H1 (cell line): Measurements from ENCODE around the gene ERMN. TPM values are rescaled to one million over a fixed set of nuclear protein-coding genes. Genes with fewer than 3 reads are reported as not detected.

Source experiments
- CTCF ChIA-PET: fragments of 300-600 bp; sonication (Branson Sonifier 250); formaldehyde crosslinking; loops from one replicate; lab custom pipeline; 2021; ENCODE audit not compliant: partially characterized antibody; lab: Charles Lee
- POLR2A ChIA-PET: fragments of 300-600 bp; sonication (Branson Sonifier 250); formaldehyde crosslinking; loops from one replicate; lab custom pipeline; 2021; ENCODE audit warnings: inconsistent platforms; ENCODE audit not compliant: partially characterized antibody; lab: Charles Lee
- DNase-seq, 2 experiments: peaks; one replicate each; pipeline versions ENCODE4 v3.0.0 to v3.0.0-alpha.2; 2010 to 2022; ENCODE audit warnings: low spot score in 2 of 2, low read depth in 1 of 2, mixed read lengths in 1 of 2
- FAIRE-seq: peaks from 2 replicates; lab custom pipeline; 2011; peaks lifted over from hg19 to GRCh38; lab: Jason Lieb, UNC
- H2AFZ ChIP-seq: 2 replicates; pipeline ENCODE4 v1.8.1; 2012; ENCODE audit warnings: low read length, inconsistent platforms
- H2AK5ac ChIP-seq: 2 replicates; pipeline ENCODE4 v1.6.1; 2013; ENCODE audit warnings: low read depth, low read length
- H2BK120ac ChIP-seq: replicated peaks from 2 replicates; pipeline ENCODE3; 2013; ENCODE audit warnings: low read depth, low read length, inconsistent platforms
- H2BK12ac ChIP-seq: 2 replicates; pipeline ENCODE4 v1.6.1; 2013; ENCODE audit warnings: low read depth, low read length
- H2BK15ac ChIP-seq: 2 replicates; pipeline ENCODE4 v1.6.1; 2013; ENCODE audit warnings: low read length
- H2BK20ac ChIP-seq: 2 replicates; pipeline ENCODE4 v1.6.1; 2013; ENCODE audit warnings: low read length
- H2BK5ac ChIP-seq: 2 replicates; pipeline ENCODE4 v1.6.1; 2013; ENCODE audit warnings: low read depth, low read length
- H3K14ac ChIP-seq: 2 replicates; pipeline ENCODE4 v1.6.1; 2013; ENCODE audit warnings: inconsistent platforms; ENCODE audit not compliant: insufficient read length
- H3K18ac ChIP-seq: 2 replicates; pipeline ENCODE4 v1.6.1; 2013; ENCODE audit warnings: low read length; ENCODE audit errors: extremely low read depth
- H3K23ac ChIP-seq: 2 replicates; pipeline ENCODE4 v1.6.1; 2013; ENCODE audit warnings: inconsistent platforms; ENCODE audit not compliant: insufficient read length
- H3K23me2 ChIP-seq: 2 replicates; pipeline ENCODE4 v1.6.1; 2013; ENCODE audit warnings: low read depth, low read length
- H3K27ac ChIP-seq: 2 replicates; pipeline ENCODE4 v1.6.1; 2011; ENCODE audit warnings: low read depth, low read length, inconsistent platforms
- H3K27me3 ChIP-seq, 4 experiments: replicated peaks in 1 of 4; 1 replicate in 1 of 4; 2 replicates in 3 of 4; pipeline versions ENCODE4 v1.6.1 to v1.8.1; 2011 to 2013; ENCODE audit warnings: low read length in 3 of 4, mild to moderate bottlenecking in 3 of 4, inconsistent platforms in 2 of 4, mixed read lengths in 2 of 4, moderate library complexity in 1 of 4; ENCODE audit not compliant: control insufficient read depth in 3 of 4, insufficient read depth in 3 of 4; ENCODE audit errors: extremely low read depth in 1 of 4
- H3K36me3 ChIP-seq, 4 experiments: 2 replicates each; pipeline versions ENCODE4 v1.6.1 to v1.8.1; 2011 to 2013; ENCODE audit warnings: mild to moderate bottlenecking in 4 of 4, low read length in 3 of 4, moderate library complexity in 2 of 4, control low read depth in 1 of 4, inconsistent platforms in 1 of 4; ENCODE audit not compliant: insufficient read depth in 4 of 4, control insufficient read depth in 2 of 4
- H3K4ac ChIP-seq: replicated peaks from 2 replicates; pipeline ENCODE3; 2013; ENCODE audit warnings: low read length, low read depth, mixed read lengths, inconsistent platforms; ENCODE audit not compliant: insufficient read length
- H3K4me1 ChIP-seq, 4 experiments: replicated peaks in 1 of 4; 1 replicate in 1 of 4; 2 replicates in 3 of 4; pipeline versions ENCODE4 v1.6.1 to v1.8.1; 2011 to 2013; ENCODE audit warnings: low read length in 3 of 4, inconsistent platforms in 2 of 4, mixed read lengths in 1 of 4; ENCODE audit not compliant: insufficient read depth in 4 of 4, control insufficient read depth in 3 of 4
- H3K4me2 ChIP-seq, 2 experiments: 2 replicates each; pipeline versions ENCODE4 v1.6.1 to v1.8.1; 2011 to 2013; ENCODE audit warnings: low read depth in 2 of 2, low read length in 2 of 2, control low read depth in 1 of 2, inconsistent platforms in 1 of 2, mild to moderate bottlenecking in 1 of 2; ENCODE audit not compliant: insufficient read depth in 1 of 2
- H3K4me3 ChIP-seq, 4 experiments: fragments of 200-600, 300-600 bp in 1 of 4; sonication (generic), shearing (Covaris generic), sonication (Bioruptor Twin) in 1 of 4; 2 replicates each; pipeline versions ENCODE4 v1.5.1 to v1.8.1; 2011 to 2016; ENCODE audit warnings: low read length in 4 of 4, low read depth in 3 of 4, control low read depth in 2 of 4, inconsistent platforms in 2 of 4, mild to moderate bottlenecking in 2 of 4, mixed read lengths in 1 of 4, moderate library complexity in 1 of 4; ENCODE audit not compliant: insufficient read depth in 2 of 4; ENCODE audit errors: extremely low read depth in 1 of 4
- H3K56ac ChIP-seq: replicated peaks from 2 replicates; pipeline ENCODE3; 2013; ENCODE audit warnings: low read depth, mild to moderate bottlenecking, mixed read lengths, low read length, inconsistent platforms; ENCODE audit not compliant: insufficient read length
- H3K79me1 ChIP-seq: 2 replicates; pipeline ENCODE4 v1.6.1; 2013; ENCODE audit warnings: low read depth, low read length, control low read depth
- H3K79me2 ChIP-seq, 2 experiments: 2 replicates each; pipeline versions ENCODE4 v1.6.1 to v1.8.1; 2012 to 2013; ENCODE audit warnings: low read length in 2 of 2, mild to moderate bottlenecking in 2 of 2, inconsistent platforms in 1 of 2; ENCODE audit not compliant: insufficient read depth in 2 of 2, control insufficient read depth in 1 of 2
- H3K9ac ChIP-seq, 4 experiments: replicated peaks in 1 of 4; 1 replicate in 1 of 4; 2 replicates in 3 of 4; pipeline versions ENCODE4 v1.6.1 to v1.8.1; 2011 to 2013; ENCODE audit warnings: low read depth in 3 of 4, low read length in 3 of 4, control low read depth in 2 of 4, mild to moderate bottlenecking in 2 of 4, moderate library complexity in 2 of 4, inconsistent platforms in 1 of 4; ENCODE audit errors: extremely low read depth in 1 of 4
- H3K9me3 ChIP-seq, 2 experiments: 2 replicates each; pipeline versions ENCODE4 v1.6.1 to v1.8.1; 2012 to 2013; ENCODE audit warnings: mild to moderate bottlenecking in 2 of 2, moderate library complexity in 2 of 2, control low read depth in 1 of 2, inconsistent platforms in 1 of 2, low read depth in 1 of 2, low read length in 1 of 2, mixed read lengths in 1 of 2; ENCODE audit not compliant: insufficient read depth in 2 of 2
- H4K20me1 ChIP-seq, 2 experiments: replicated peaks in 1 of 2; 2 replicates each; pipeline versions ENCODE3 to v1.8.1; 2011 to 2013; ENCODE audit warnings: inconsistent platforms in 2 of 2, low read length in 2 of 2, mild to moderate bottlenecking in 1 of 2; ENCODE audit not compliant: insufficient read depth in 2 of 2, control insufficient read depth in 1 of 2
- H4K5ac ChIP-seq: 2 replicates; pipeline ENCODE4 v1.6.1; 2013; ENCODE audit warnings: low read length, low read depth, mixed read lengths, inconsistent platforms; ENCODE audit not compliant: insufficient read length
- H4K8ac ChIP-seq: 2 replicates; pipeline ENCODE4 v1.8.0; 2013; ENCODE audit warnings: mild to moderate bottlenecking, moderate library complexity, low read length, inconsistent platforms; ENCODE audit not compliant: insufficient read depth; ENCODE audit errors: extremely low read depth
- H4K91ac ChIP-seq: replicated peaks from 2 replicates; pipeline ENCODE3; 2013; ENCODE audit warnings: low read length, mixed read lengths, inconsistent platforms; ENCODE audit not compliant: insufficient read length
- GTF2F1 ChIP-seq: IDR thresholded peaks from 2 replicates; pipeline ENCODE4 v1.6.1; 2012; ENCODE audit warnings: low read depth, low read length, improper control_type of control experiment, borderline replicate concordance
- JUN ChIP-seq: IDR thresholded peaks from 2 replicates; pipeline ENCODE4 v1.6.1; 2011; ENCODE audit warnings: low read depth, mild to moderate bottlenecking, improper control_type of control experiment, low read length
- JUND ChIP-seq: IDR thresholded peaks from 2 replicates; pipeline ENCODE4 v1.6.1; 2011; ENCODE audit warnings: mild to moderate bottlenecking, improper control_type of control experiment, low read length
- KDM4A ChIP-seq: IDR thresholded peaks from one replicate; pipeline ENCODE4 v1.7.1; 2012; ENCODE audit warnings: low read depth, mild to moderate bottlenecking, moderate library complexity, low read length, inconsistent platforms; ENCODE audit not compliant: severe bottlenecking
- WGBS, 2 experiments: shearing (Covaris generic) in 1 of 2; methylation state at CpG; one replicate each; pipeline versions ENCODE4 v1.1.6 to v1.1.7; 2013 to 2015; ENCODE audit warnings: low lambda C conversion rate in 2 of 2, mixed read lengths in 2 of 2, inconsistent platforms in 1 of 2, low coverage in 1 of 2, missing lambda C conversion rate in 1 of 2; ENCODE audit not compliant: insufficient replicate concordance in 2 of 2, insufficient coverage in 1 of 2, insufficient read length in 1 of 2; ENCODE audit errors: extremely low coverage in 1 of 2, missing lambda C conversion rate in 1 of 2; 5-methylcytosine and 5-hydroxymethylcytosine counted together
- polyA plus RNA-seq, 7 experiments: library from polyadenylated mRNA; depleted of rRNA in 3 of 7; stranded (reverse) in 5 of 7; unstranded in 2 of 7; fragments of >200 nt in 5 of 7; fragments of 200-250 nt in 2 of 7; gene quantifications; 1 replicate in 5 of 7; 2 replicates in 1 of 7; 4 replicates in 1 of 7; pipeline versions ENCODE4 v1.2.1 to v1.2.3, GENCODE V29; 2011 to 2013; ENCODE audit warnings: missing spikeins in 2 of 7, mixed read lengths in 2 of 7
- total RNA-seq: library from RNA; stranded (reverse); fragmentation: NEBNext Ultra II Directional; extraction: Animal tissue kit (Norgen Biotek cat#: 25700); gene quantifications from 2 replicates; pipeline ENCODE4 v1.2.1, GENCODE V29; 2021

Gene ERMN
- total and polyA plus RNA-seq, 2 of the 8 experiments (the other 6 are each of a cell fraction or from before 2014, with no cell fraction given): 0.11 TPM; not detected in 1

- H3K4me2 ChIP-seq: no peak overlapping the region
- H3K9me3 ChIP-seq: peaks cover 10 to 12% of the 10 kb centered on the region in 2 experiments; a peak in 3 of 4 replicates
- no peak overlapping the region for H3K56ac ChIP-seq
- H3K27me3 ChIP-seq: no peaks in the 10 kb centered on the region
- WGBS, 2 experiments: 94% methylated on average over 2 of the region's 2 CpGs; no CpG with 5 or more reads in 1 of the 2 experiments
- no peak overlapping the region for H3K4ac ChIP-seq
- DNase-seq (no peak), FAIRE-seq (no peak)
- no peak overlapping the region for H4K91ac ChIP-seq
- CTCF ChIA-PET: interaction anchor here (1.6 to 3.5 kb wide), 2 partner anchors 28 to 34 kb away, joined by 6 to 12 read pairs; no protein-coding TSS in a partner anchor
- H2AK5ac ChIP-seq: no peak overlapping the region
- H4K8ac ChIP-seq: no peak overlapping the region
- POLR2A ChIA-PET: no interaction called here
- H4K20me1 ChIP-seq: no peaks in the 10 kb centered on the region
- H3K4me3 ChIP-seq: no peak overlapping the region
- H3K79me1 ChIP-seq: no peaks in the 10 kb centered on the region
- H3K23me2 ChIP-seq: no peaks in the 10 kb centered on the region
- H3K36me3 ChIP-seq: no peaks in the 10 kb centered on the region
- H3K79me2 ChIP-seq: no peaks in the 10 kb centered on the region
- no peak overlapping the region for H2BK12ac ChIP-seq
- no peak overlapping the region for H3K14ac ChIP-seq
- no peak overlapping the region for H3K9ac ChIP-seq
- H3K27ac ChIP-seq: no peak overlapping the region
- H2BK20ac ChIP-seq: no peak overlapping the region
- no peak overlapping the region for H2BK120ac ChIP-seq
- no peaks in the 10 kb centered on the region for H3K4me1 ChIP-seq
- no peak overlapping the region for H3K18ac ChIP-seq
- H2AFZ ChIP-seq: no peak overlapping the region
- H2BK15ac ChIP-seq: no peak overlapping the region
- no peak overlapping the region for H4K5ac ChIP-seq
- TF ChIP-seq JUND: no peak
- TF ChIP-seq KDM4A: no peak
- no peak for TF ChIP-seq GTF2F1
- no peak for TF ChIP-seq JUN
- H3K23ac ChIP-seq: no peak overlapping the region
- H2BK5ac ChIP-seq: no peak overlapping the region
These were observed 38.0 kb upstream of the ERMN start for GRCh38 chr2:157363612-157364101.
